Body of pancreas (tissue), 4 donors: ENCODE data around the gene ASTN2.

Experiments used
- CTCF ChIP-seq, 7 experiments: fragments of 450-650 bp in 4 of 7; fragments of 200-600 bp in 3 of 7; sonication (generic) in 3 of 7; IDR thresholded peaks; one replicate each; pipeline ENCODE4 v1.5.1; 2016 to 2019; ENCODE audit warnings: antibody characterized with exemption in 7 of 7
- POLR2A ChIP-seq, 3 donors: fragments of 450-650 bp; IDR thresholded peaks; one replicate each; pipeline ENCODE4 v1.6.1; 2016; ENCODE audit warnings: antibody characterized with exemption in 3 of 3, mild to moderate bottlenecking in 2 of 3

GRCh38 chr9:117379341-117379740, 35.5 kb downstream of the ASTN2 start:
- TF ChIP-seq CTCF (IDR thresholded peaks at IDR 0.05), result no peak
- TF ChIP-seq POLR2A (IDR thresholded peaks at IDR 0.05), result no peak
